OCI-LY7 (cell line): ENCODE measurements around the gene TOMM20. TPM values are rescaled to one million over a fixed set of nuclear protein-coding genes. Genes with fewer than 3 reads are reported as not detected.

Experiments
- Bru-seq: library from RNA; stranded (reverse); fragments of 400-500 nt; gene quantifications from one replicate; lab custom pipeline; 2021; lab: Mats Ljungman, UMichigan
- BruChase-seq, 2 experiments: library from RNA; stranded (reverse); fragments of 400-500 nt; gene quantifications; one replicate each; lab custom pipeline; 2021; lab: Mats Ljungman, UMichigan
- BruUV-seq: library from RNA; stranded (reverse); fragments of 400-500 nt; replicated peaks from 2 replicates; lab custom pipeline; 2021; lab: Mats Ljungman, UMichigan
- CTCF ChIA-PET: fragments of 300-600 bp; sonication (Branson Sonifier 250); formaldehyde crosslinking; loops from one replicate; lab custom pipeline; 2022; ENCODE audit warnings: antibody characterized with exemption; ENCODE audit not compliant: unreplicated experiment; lab: Charles Lee
- POLR2A ChIA-PET: fragments of 300-600 bp; sonication (Branson Sonifier 250); formaldehyde crosslinking; loops from one replicate; lab custom pipeline; 2022; ENCODE audit warnings: antibody characterized with exemption; lab: Charles Lee
- DNase-seq: peaks from one replicate; pipeline ENCODE4 v3.0.0-alpha.2; 2015; ENCODE audit warnings: low spot score
- H2AFZ ChIP-seq: fragments of 200-600 bp; sonication (generic), shearing (Covaris generic); 2 replicates; pipeline ENCODE4 v1.6.1; 2014; ENCODE audit warnings: mild to moderate bottlenecking, antibody characterized with exemption, low read length, moderate library complexity
- H3K27ac ChIP-seq: fragments of 200-600 bp; sonication (generic); 2 replicates; pipeline ENCODE4 v1.5.1; 2014; ENCODE audit warnings: mixed run types, low read depth, mild to moderate bottlenecking, moderate library complexity, low read length, inconsistent platforms; ENCODE audit not compliant: poor library complexity, severe bottlenecking
- H3K36me3 ChIP-seq: fragments of 200-600 bp; sonication (generic); 2 replicates; pipeline ENCODE4 v1.6.1; 2014; ENCODE audit warnings: mild to moderate bottlenecking, antibody characterized with exemption, low read length, moderate library complexity, mixed read lengths; ENCODE audit not compliant: insufficient read depth
- H3K4me1 ChIP-seq: fragments of 200-600 bp; sonication (generic); 2 replicates; pipeline ENCODE4 v1.5.1; 2014; ENCODE audit warnings: mild to moderate bottlenecking, low read length; ENCODE audit not compliant: insufficient read depth, poor library complexity, severe bottlenecking
- H3K4me2 ChIP-seq: fragments of 200-600 bp; sonication (generic); 2 replicates; pipeline ENCODE4 v1.6.1; 2014; ENCODE audit warnings: mild to moderate bottlenecking, low read length
- H3K4me3 ChIP-seq: fragments of 200-600 bp; sonication (generic); 2 replicates; pipeline ENCODE4 v1.5.1; 2014; ENCODE audit warnings: mild to moderate bottlenecking, low read depth, low read length; ENCODE audit not compliant: poor library complexity, severe bottlenecking
- H3K79me2 ChIP-seq: fragments of 200-600 bp; sonication (generic); 2 replicates; pipeline ENCODE4 v1.6.1; 2016; ENCODE audit warnings: low read depth, mild to moderate bottlenecking, low read length, moderate library complexity, mixed read lengths; ENCODE audit not compliant: insufficient read depth
- H3K9me2 ChIP-seq: fragments of 200-600 bp; sonication (generic); 2 replicates; pipeline ENCODE4 v1.6.1; 2016; ENCODE audit warnings: mild to moderate bottlenecking, low read length, mixed read lengths; ENCODE audit not compliant: insufficient read depth
- H3K9me3 ChIP-seq: fragments of 200-600 bp; sonication (generic); 2 replicates; pipeline ENCODE4 v1.6.1; 2014; ENCODE audit warnings: mild to moderate bottlenecking, mixed run types, low read length, mixed read lengths
- H4K20me1 ChIP-seq: fragments of 200-600 bp; sonication (generic); 2 replicates; pipeline ENCODE4 v1.6.1; 2014; ENCODE audit warnings: mild to moderate bottlenecking, antibody characterized with exemption, low read length, moderate library complexity, mixed read lengths; ENCODE audit not compliant: insufficient read depth
- EZH2phosphoT487 ChIP-seq: fragments of 200-600 bp; sonication (generic); IDR thresholded peaks from 2 replicates; pipeline ENCODE4 v1.6.1; 2018; ENCODE audit warnings: low read depth, borderline replicate concordance, mild to moderate bottlenecking, mixed run types, antibody characterized with exemption, low read length, moderate library complexity, mixed read lengths
- intact Hi-C: fragments of 100-400 bp; cut with micrococcal nuclease; formaldehyde crosslinking; loops from one replicate; pipeline ENCODE4 v1.10.0; 2022; ENCODE audit not compliant: unreplicated experiment
- long read RNA-seq: library from polyadenylated mRNA; stranded (forward); transcript quantifications from one replicate; pipeline ENCODE4 v2.0.0, GENCODE V29; 2022
- total RNA-seq, 2 experiments: library from RNA; depleted of rRNA in 1 of 2; stranded (reverse); fragments of >200 nt in 1 of 2; shearing (Covaris generic) in 1 of 2; gene quantifications; 2 replicates each; pipeline ENCODE4 v1.2.3, GENCODE V29; 2014 to 2022
- TF ChIP-seq, protein P1 (sequence below): fragments of 200-600 bp; sonication (generic); conservative IDR thresholded peaks from 2 replicates; pipeline ENCODE4 v1.5.1; 2014; ENCODE audit warnings: mild to moderate bottlenecking, antibody characterized with exemption, low read length, moderate library complexity, mixed read lengths

The TOMM20 gene
- 68.5 and 76.7 TPM in 2 replicates for total RNA-seq (2014; rRNA removed; shearing (Covaris generic))
- total RNA-seq (2022) = 133 and 156 TPM in 2 replicates
- percentile 96 among the genes with signal in this experiment for Bru-seq, nascent RNA
- percentile 99 among the genes with signal in this experiment for BruChase-seq, experiment 1, labeled RNA remaining after a 6-hour chase
- percentile 98 among the genes with signal in this experiment for BruChase-seq, experiment 2, labeled RNA remaining after a 2-hour chase
- long read RNA-seq, transcript TOMM20-201 (5 exons, 3,387 nt) = major isoform, 58 of 74 reads
- long read RNA-seq, partial matches to known transcripts = 3 of 74 reads
- long read RNA-seq, other reads (novel, unspliced or antisense) = 13 of 74 reads

DNA sequence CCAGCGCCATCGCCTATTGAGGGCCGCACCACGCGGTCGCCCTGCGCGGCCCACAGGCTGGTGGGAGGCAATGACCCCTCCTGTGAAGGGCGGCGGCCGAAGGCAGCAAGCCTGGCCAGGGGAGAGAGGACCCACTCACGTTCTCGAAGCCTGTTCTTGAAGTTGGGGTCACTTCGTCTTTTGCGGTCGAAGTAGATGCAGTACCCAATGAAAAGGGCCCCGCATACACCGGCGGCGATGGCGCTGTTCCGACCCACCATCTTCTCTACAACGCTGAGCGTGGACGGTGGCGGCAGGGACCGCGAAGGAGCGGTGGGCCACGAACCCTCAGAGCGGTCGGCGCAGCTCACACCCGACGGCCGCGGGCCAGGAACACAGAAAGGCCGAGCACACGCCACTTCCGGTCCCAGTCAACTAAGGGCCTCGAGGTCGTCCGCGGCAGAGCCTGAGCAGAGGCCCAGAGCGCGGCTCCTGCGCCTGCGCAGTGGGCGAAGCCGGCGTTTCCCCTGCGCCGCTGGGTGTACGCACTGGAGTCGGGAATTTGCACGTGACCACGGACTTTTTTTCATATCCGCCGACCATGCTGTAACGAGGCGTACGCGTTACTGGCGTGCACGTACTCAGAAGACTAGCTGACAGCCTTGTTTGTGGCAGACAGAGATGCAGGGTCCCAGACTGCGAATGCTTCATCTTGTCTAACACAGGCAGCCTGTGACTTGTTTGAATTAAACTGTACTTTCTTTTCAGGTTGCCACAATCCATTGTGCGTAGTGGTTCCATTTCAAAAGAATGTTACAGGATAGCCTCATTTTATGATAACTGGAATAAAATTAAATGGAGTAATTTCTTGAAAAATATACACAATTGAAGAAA, at the start of gene TOMM20:
Gene TOMM20, minus strand, starts transcription at position 382 of the 873 bp plus-strand sequence. Its CDS starts 122 bp downstream, at position 260.
- H3K9me2 ChIP-seq = no peaks in the 10 kb centered on the region
- H4K20me1 ChIP-seq = peaks cover 27% of the 10 kb centered on the region
- no peaks in the 10 kb centered on the region for H3K9me3 ChIP-seq
- peaks cover 31% of the 10 kb centered on the region for H3K4me1 ChIP-seq
- no peak for TF ChIP-seq EZH2phosphoT487
- TF ChIP-seq, protein P1, sequence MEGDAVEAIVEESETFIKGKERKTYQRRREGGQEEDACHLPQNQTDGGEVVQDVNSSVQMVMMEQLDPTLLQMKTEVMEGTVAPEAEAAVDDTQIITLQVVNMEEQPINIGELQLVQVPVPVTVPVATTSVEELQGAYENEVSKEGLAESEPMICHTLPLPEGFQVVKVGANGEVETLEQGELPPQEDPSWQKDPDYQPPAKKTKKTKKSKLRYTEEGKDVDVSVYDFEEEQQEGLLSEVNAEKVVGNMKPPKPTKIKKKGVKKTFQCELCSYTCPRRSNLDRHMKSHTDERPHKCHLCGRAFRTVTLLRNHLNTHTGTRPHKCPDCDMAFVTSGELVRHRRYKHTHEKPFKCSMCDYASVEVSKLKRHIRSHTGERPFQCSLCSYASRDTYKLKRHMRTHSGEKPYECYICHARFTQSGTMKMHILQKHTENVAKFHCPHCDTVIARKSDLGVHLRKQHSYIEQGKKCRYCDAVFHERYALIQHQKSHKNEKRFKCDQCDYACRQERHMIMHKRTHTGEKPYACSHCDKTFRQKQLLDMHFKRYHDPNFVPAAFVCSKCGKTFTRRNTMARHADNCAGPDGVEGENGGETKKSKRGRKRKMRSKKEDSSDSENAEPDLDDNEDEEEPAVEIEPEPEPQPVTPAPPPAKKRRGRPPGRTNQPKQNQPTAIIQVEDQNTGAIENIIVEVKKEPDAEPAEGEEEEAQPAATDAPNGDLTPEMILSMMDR = no peak; the same call in 1 of the 2 replicates
- peak within 1 kb of the TSS; percentile 67 for H3K27ac ChIP-seq
- ChIA-PET CTCF (no interaction called here), POLR2A (interaction anchor here (0.6 to 2.0 kb wide), 4 partner anchors 20 to 750 kb away, joined by 3 to 7 read pairs (median 4); partner anchors contain the start of gene RBM34)
- intact Hi-C loops = loop anchor here (2.0 kb wide), 1 partner anchor 200 kb away; the partner anchor contains the start of genes ARID4B and GGPS1
- H3K79me2 ChIP-seq = peaks cover 54% of the 10 kb centered on the region
- H3K4me3 ChIP-seq = peak within 1 kb of the TSS; percentile 97
- BruUV-seq = TSS peak; percentile 93
- peaks cover 80% of the 10 kb centered on the region for H3K36me3 ChIP-seq
- peak within 1 kb of the TSS; percentile 62 for H2AFZ ChIP-seq
- DNase-seq = peak; percentile 99
- peak within 1 kb of the TSS; percentile 91 for H3K4me2 ChIP-seq

DNA sequence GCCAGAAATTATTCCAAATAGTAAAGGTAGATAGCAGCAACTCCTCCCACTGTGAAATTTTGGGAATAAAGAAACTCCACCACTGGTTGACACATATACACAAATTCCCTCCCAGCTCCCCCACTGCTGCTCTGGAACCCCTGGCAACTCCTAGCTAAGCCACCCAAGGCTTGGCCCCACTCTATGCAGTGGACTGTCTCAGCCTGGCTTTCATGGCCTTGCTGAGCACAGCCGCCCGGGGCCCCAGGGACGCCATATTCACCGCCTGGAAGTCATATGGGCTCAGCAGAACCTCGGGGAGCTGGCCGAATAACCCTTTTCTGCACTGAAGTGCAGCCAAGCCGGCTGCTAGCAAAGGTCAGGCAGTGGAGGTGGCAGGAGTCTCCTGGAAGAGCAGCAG, 47.8 kb upstream of the TOMM20 start:
- ChIA-PET CTCF (no interaction called here), POLR2A (interaction anchor here (0.6 kb wide), 2 partner anchors 151 to 293 kb away, joined by 3 to 4 read pairs; partner anchors contain the start of gene ARID4B)
- Histone ChIP-seq H3K79me2 (peaks cover 6% of the 10 kb centered on the region; the same call in 1 of the 2 replicates), H3K4me1 (no peaks in the 10 kb centered on the region), H2AFZ (no peak overlapping the region), H3K9me2 (no peaks in the 10 kb centered on the region), H3K36me3 (peaks cover 74% of the 10 kb centered on the region), H3K9me3 (no peaks in the 10 kb centered on the region), H3K4me3 (no peak overlapping the region), H3K27ac (no peak overlapping the region), H4K20me1 (no peaks in the 10 kb centered on the region), H3K4me2 (no peak overlapping the region)
- intact Hi-C loops = no loop called here
- DNase-seq = no peak
- no TSS peak for BruUV-seq
- TF ChIP-seq, protein P1 = no peak
- TF ChIP-seq EZH2phosphoT487 = no peak
